Adrenal gland (tissue), 5 donors: ENCODE results near the gene ADIRF.
"Not testable (repeated sequence)": the region's sequence is repeated elsewhere in the genome, so short reads cannot be mapped to it uniquely, and the experiment has no call there.

Experiments used
- CTCF ChIP-seq, 6 experiments: fragments of 450-650 bp in 4 of 6; fragments of 200-600 bp in 2 of 6; sonication (generic) in 1 of 6; IDR thresholded peaks; 1 replicate in 5 of 6; 2 replicates in 1 of 6; pipeline versions ENCODE4 v1.5.1 to v1.8.0; 2016 to 2021; ENCODE audit warnings: antibody characterized with exemption in 6 of 6, mild to moderate bottlenecking in 2 of 6, moderate library complexity in 1 of 6
- POLR2A ChIP-seq, 2 donors: fragments of 450-650 bp; IDR thresholded peaks; one replicate each; pipeline ENCODE4 v1.6.1; 2017; ENCODE audit warnings: antibody characterized with exemption in 2 of 2, mild to moderate bottlenecking in 2 of 2, moderate library complexity in 1 of 2
- donor health status: DM: no; HTN: no; CAD: no.

GRCh38 chr10:86999802-87000403 lies 31.6 kb downstream of the ADIRF start:
- not testable (repeated sequence) for TF ChIP-seq CTCF, POLR2A (IDR thresholded peaks at IDR 0.05)
